ENCODE data around the gene CFAP157.

Gene CFAP157

GRCh38 chr9:127715470-127716337, 8.9 kb downstream of the CFAP157 start, which contains the start of the genes PTRH1 and TTC16:
Gene PTRH1 (minus strand): TSS chr9:127715663. CDS start chr9:127715639, 24 bp downstream.
Gene TTC16 (plus strand): TSS chr9:127716079. CDS start chr9:127716146, 67 bp downstream.
- peak; percentile 97 for DNase-seq (ENCODE audit: low read depth in 2 of 2)

- DNase-seq (ENCODE audit: low read depth in 2 of 2): no peak
Measured at GRCh38 chr9:127716412-127716811, 9.6 kb downstream of the CFAP157 start.

GRCh38 chr9:127717766-127718165, 11.0 kb downstream of the CFAP157 start:
- no peak for DNase-seq (ENCODE audit: low read depth in 2 of 2)

- DNase-seq (ENCODE audit: low read depth in 2 of 2): no peak
Measured at GRCh38 chr9:127720031-127720864, 13.5 kb downstream of the CFAP157 start.

- DNase-seq (ENCODE audit: low read depth in 2 of 2): no peak
Measured at GRCh38 chr9:127720865-127721227, 14.1 kb downstream of the CFAP157 start.

- no peak for DNase-seq (ENCODE audit: low read depth in 2 of 2)
Measured at GRCh38 chr9:127721391-127721821, 14.6 kb downstream of the CFAP157 start.

- DNase-seq (ENCODE audit: low read depth in 2 of 2): no peak
Measured at GRCh38 chr9:127722055-127722745, 15.4 kb downstream of the CFAP157 start.

- DNase-seq (ENCODE audit: low read depth in 2 of 2): no peak
Measured at GRCh38 chr9:127723013-127723412, 16.2 kb downstream of the CFAP157 start.

- no peak for DNase-seq (ENCODE audit: low read depth in 2 of 2)
Measured at GRCh38 chr9:127723444-127723843, 16.7 kb downstream of the CFAP157 start.

- DNase-seq (ENCODE audit: low read depth in 2 of 2): no peak
Measured at GRCh38 chr9:127724012-127724411, 17.2 kb downstream of the CFAP157 start.

GRCh38 chr9:127726871-127727270, 20.1 kb downstream of the CFAP157 start:
- no peak for DNase-seq (ENCODE audit: low read depth in 2 of 2)

GRCh38 chr9:127728808-127729207, 22.0 kb downstream of the CFAP157 start:
- no peak for DNase-seq (ENCODE audit: low read depth in 2 of 2)

- no peak for DNase-seq (ENCODE audit: low read depth in 2 of 2)
Measured at GRCh38 chr9:127729522-127730256, 22.9 kb downstream of the CFAP157 start.

GRCh38 chr9:127730262-127730661, 23.5 kb downstream of the CFAP157 start:
- no peak for DNase-seq (ENCODE audit: low read depth in 2 of 2)

- DNase-seq (ENCODE audit: low read depth in 2 of 2): no peak
Measured at GRCh38 chr9:127730799-127731410, 24.1 kb downstream of the CFAP157 start.

GRCh38 chr9:127731938-127732337, 25.1 kb downstream of the CFAP157 start:
- DNase-seq (ENCODE audit: low read depth in 2 of 2): no peak

GRCh38 chr9:127732444-127732843, 25.7 kb downstream of the CFAP157 start:
- no peak for DNase-seq (ENCODE audit: low read depth in 2 of 2)

GRCh38 chr9:127733614-127734013, 26.8 kb downstream of the CFAP157 start:
- DNase-seq (ENCODE audit: low read depth in 2 of 2): no peak

GRCh38 chr9:127734247-127734746, 27.5 kb downstream of the CFAP157 start:
- no peak for DNase-seq (ENCODE audit: low read depth in 2 of 2)

GRCh38 chr9:127734747-127735529, 28.1 kb downstream of the CFAP157 start, which contains the start of gene TOR2A:
Gene TOR2A (minus strand): TSS chr9:127735294. CDS start chr9:127735270, 24 bp downstream.
- peak; percentile 97 to 98 for DNase-seq (ENCODE audit: low read depth in 2 of 2)

Measured in stimulated activated CD8-positive, alpha-beta memory T cell treated with anti-CD3 and anti-CD28 coated beads, Interleukin-2, amount 100 ng/mL, for 48 hours (primary cell).